Esophagus (tissue), 2 donors: ENCODE results near the gene S100A11. TPM values are rescaled to one million over a fixed set of nuclear protein-coding genes. Genes with fewer than 3 reads are reported as not detected.

Experiments used
- H3K27ac ChIP-seq, 2 donors: one replicate each; pipeline ENCODE4 v1.5.1; 2013; ENCODE audit warnings: low read depth in 2 of 2, mild to moderate bottlenecking in 2 of 2, inconsistent platforms in 1 of 2, low read length in 1 of 2, moderate library complexity in 1 of 2
- H3K27me3 ChIP-seq, 2 donors: one replicate each; pipeline ENCODE4 v1.6.1; 2013; ENCODE audit warnings: low read length in 2 of 2, control low read depth in 1 of 2, mild to moderate bottlenecking in 1 of 2; ENCODE audit not compliant: insufficient read depth in 2 of 2, control insufficient read depth in 1 of 2
- H3K36me3 ChIP-seq, 2 donors: one replicate each; pipeline ENCODE4 v1.6.1; 2013; ENCODE audit warnings: low read length in 1 of 2; ENCODE audit not compliant: control insufficient read depth in 2 of 2, insufficient read depth in 2 of 2
- H3K4me1 ChIP-seq, 2 donors: one replicate each; pipeline ENCODE4 v1.6.1; 2013; ENCODE audit warnings: low read length in 1 of 2; ENCODE audit not compliant: control insufficient read depth in 2 of 2, insufficient read depth in 2 of 2
- H3K4me3 ChIP-seq, 2 donors: one replicate each; pipeline ENCODE4 v1.5.1; 2013; ENCODE audit warnings: low read length in 2 of 2, mild to moderate bottlenecking in 2 of 2, low read depth in 1 of 2, moderate library complexity in 1 of 2
- H3K9me3 ChIP-seq, 2 donors: one replicate each; pipeline ENCODE4 v1.6.1; 2013; ENCODE audit warnings: mild to moderate bottlenecking in 2 of 2, low read depth in 1 of 2, low read length in 1 of 2, moderate library complexity in 1 of 2; ENCODE audit not compliant: control insufficient read depth in 2 of 2, insufficient read depth in 1 of 2
- WGBS, 2 donors: extraction: QIAGEN DNeasy Blood & Tissue Kit; methylation state at CpG; one replicate each; pipeline ENCODE4 v1.1.7; 2013; 5-methylcytosine and 5-hydroxymethylcytosine counted together
- polyA plus RNA-seq, 2 donors: library from polyadenylated mRNA; stranded (reverse); fragments of 200-250 nt; gene quantifications; one replicate each; pipeline ENCODE4 v1.2.3, GENCODE V29; 2013
- donor health status: healthy with polysubstance abuse.
- donor health status: Bipolar disorder and iron deficiency.

Gene S100A11
- polyA plus RNA-seq, 2 donors, result 5,583 to 11,944 TPM

GRCh38 chr1:152043870-152044269, 7.1 kb upstream of the S100A11 start:
- Histone ChIP-seq H3K4me3 (no peak overlapping the region), H3K27me3 (no peaks in the 10 kb centered on the region), H3K9me3 (peaks cover 0 to 3% of the 10 kb centered on the region in 2 donors), H3K27ac (no peak overlapping the region), H3K36me3 (no peaks in the 10 kb centered on the region), H3K4me1 (peaks cover 0 to 2% of the 10 kb centered on the region in 2 donors)
- 74 to 77% methylated on average over 5 of the region's 5 CpGs for WGBS, 2 donors

DNA sequence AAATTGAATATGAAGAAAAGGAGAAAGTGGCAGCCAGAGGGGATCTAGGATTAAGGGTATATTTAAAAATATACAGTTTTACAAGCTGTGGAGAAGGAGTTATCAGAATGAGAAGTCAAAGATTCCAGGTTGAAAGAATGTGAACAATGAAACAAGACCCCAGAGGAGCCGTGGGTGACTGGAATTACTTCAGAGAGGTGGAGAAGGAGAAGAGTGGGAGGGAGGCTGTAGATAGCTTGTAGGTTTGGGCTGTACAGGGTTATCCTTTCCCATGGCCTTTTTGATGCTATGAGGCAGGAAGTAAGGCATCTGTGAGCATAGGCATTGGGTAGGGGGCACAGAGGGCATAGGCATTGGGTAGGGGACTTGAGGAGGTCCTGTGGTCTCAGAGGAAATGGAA, 5.2 kb upstream of the S100A11 start:
- Histone ChIP-seq H3K4me3 (no peak overlapping the region), H3K27me3 (no peaks in the 10 kb centered on the region), H3K27ac (no peak overlapping the region), H3K4me1 (no peaks in the 10 kb centered on the region), H3K9me3 (peaks cover 0 to 3% of the 10 kb centered on the region in 2 donors), H3K36me3 (no peaks in the 10 kb centered on the region)
- 70 to 93% methylated on average over 1 of the region's 1 CpG for WGBS, 2 donors

DNA sequence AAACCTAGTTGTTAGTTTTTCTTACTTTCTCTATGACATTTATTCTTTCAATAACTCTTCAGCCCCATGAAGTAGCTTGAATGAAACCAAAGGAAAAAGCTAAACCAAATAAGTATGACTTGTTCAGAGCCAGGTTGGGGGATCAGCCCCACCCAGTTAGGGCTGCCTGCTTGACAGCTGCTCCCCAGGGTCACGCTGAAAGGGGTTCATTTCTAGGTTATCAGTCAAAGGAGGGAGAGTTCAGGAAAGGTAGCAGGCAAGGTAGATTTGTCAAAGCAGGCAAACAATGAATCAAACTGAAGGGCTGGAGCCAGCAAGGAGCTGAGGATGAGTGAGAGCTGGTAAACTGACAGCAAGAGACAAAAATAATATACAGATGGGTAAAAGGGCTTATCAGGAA, 3.1 kb upstream of the S100A11 start:
- H3K27ac ChIP-seq, result peak overlapping the region; percentile 35 to 61

GRCh38 chr1:152039461-152039860, 2.7 kb upstream of the S100A11 start:
- 94 to 100% methylated on average over 1 of the region's 1 CpG for WGBS, 2 donors
- H3K9me3 ChIP-seq, result peaks cover 0 to 3% of the 10 kb centered on the region in 2 donors
- H3K4me1 ChIP-seq, result no peaks in the 10 kb centered on the region
- H3K27me3 ChIP-seq, result no peaks in the 10 kb centered on the region
- H3K27ac ChIP-seq, result peak overlapping the region in 1 of 2 donors; percentile 35
- H3K4me3 ChIP-seq, result no peak overlapping the region
- H3K36me3 ChIP-seq, result no peaks in the 10 kb centered on the region

More for the DNA sequence above, 3.1 kb upstream of the S100A11 start:
- peaks cover 0 to 3% of the 10 kb centered on the region in 2 donors for H3K9me3 ChIP-seq
- no peaks in the 10 kb centered on the region for H3K4me1 ChIP-seq
- WGBS, 2 donors, result 41 to 52% methylated on average over 1 of the region's 1 CpG
- no peaks in the 10 kb centered on the region for H3K36me3 ChIP-seq
- no peak overlapping the region for H3K4me3 ChIP-seq
- H3K27me3 ChIP-seq, result no peaks in the 10 kb centered on the region

GRCh38 chr1:152038871-152039270, 2.1 kb upstream of the S100A11 start:
- WGBS, 2 donors, result 96 to 97% methylated on average over 10 of the region's 10 CpGs
- no peaks in the 10 kb centered on the region for H3K27me3 ChIP-seq
- peak overlapping the region in 1 of 2 donors; percentile 56 for H3K27ac ChIP-seq
- H3K36me3 ChIP-seq, result no peaks in the 10 kb centered on the region
- H3K4me1 ChIP-seq, result no peaks in the 10 kb centered on the region
- peaks cover 0 to 3% of the 10 kb centered on the region in 2 donors for H3K9me3 ChIP-seq
- H3K4me3 ChIP-seq, result no peak overlapping the region

DNA sequence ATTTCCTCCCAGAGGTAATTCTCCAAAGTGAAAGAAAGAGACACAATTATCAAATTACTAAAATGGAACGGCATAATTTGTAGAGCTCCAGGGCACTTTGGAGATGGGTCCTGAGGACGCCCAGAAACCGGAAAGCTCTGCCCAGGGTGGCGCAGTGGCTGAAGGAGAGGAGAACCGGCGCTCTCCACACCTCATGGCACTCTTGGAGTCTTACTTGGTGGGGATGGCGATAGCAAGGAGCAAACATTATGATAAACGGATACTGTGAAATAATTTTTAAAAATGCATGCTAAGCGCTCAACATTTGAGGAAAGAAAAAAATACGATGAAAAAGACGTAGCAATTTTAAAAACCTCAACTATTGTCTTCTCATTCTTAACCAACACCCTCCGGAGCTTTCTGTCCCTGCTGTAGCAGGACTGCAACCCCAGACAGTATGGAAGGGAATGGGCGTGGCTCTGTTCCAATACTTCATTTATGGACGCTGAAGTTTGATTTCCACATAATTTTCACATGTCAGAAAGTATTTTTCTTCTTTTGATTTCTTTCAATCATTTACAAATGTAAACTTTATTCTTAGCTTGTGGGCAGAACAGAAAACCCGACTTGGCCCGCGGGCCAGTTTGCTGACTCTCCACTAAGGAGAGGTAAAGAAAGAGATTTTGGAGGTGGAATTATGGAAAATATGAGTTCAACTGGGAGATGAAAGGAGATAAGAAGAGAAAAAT, 1.1 kb downstream of the S100A11 start:
- Histone ChIP-seq H3K36me3 (peaks cover 10 to 19% of the 10 kb centered on the region in 2 donors), H3K9me3 (no peaks in the 10 kb centered on the region), H3K27me3 (no peaks in the 10 kb centered on the region), H3K4me3 (peak overlapping the region; percentile 82 to 93), H3K4me1 (no peaks in the 10 kb centered on the region), H3K27ac (peak overlapping the region; percentile 93 to 99)
- WGBS, 2 donors, result 8 to 17% methylated on average over 17 of the region's 17 CpGs

GRCh38 chr1:152034654-152035538, 1.9 kb downstream of the S100A11 start:
- Histone ChIP-seq H3K4me3 (peak overlapping the region; percentile 82 to 93), H3K4me1 (no peaks in the 10 kb centered on the region), H3K36me3 (peaks cover 10 to 19% of the 10 kb centered on the region in 2 donors), H3K9me3 (no peaks in the 10 kb centered on the region), H3K27me3 (no peaks in the 10 kb centered on the region), H3K27ac (peak overlapping the region; percentile 92 to 93)
- 5 to 8% methylated on average over 8 of the region's 8 CpGs for WGBS, 2 donors

DNA sequence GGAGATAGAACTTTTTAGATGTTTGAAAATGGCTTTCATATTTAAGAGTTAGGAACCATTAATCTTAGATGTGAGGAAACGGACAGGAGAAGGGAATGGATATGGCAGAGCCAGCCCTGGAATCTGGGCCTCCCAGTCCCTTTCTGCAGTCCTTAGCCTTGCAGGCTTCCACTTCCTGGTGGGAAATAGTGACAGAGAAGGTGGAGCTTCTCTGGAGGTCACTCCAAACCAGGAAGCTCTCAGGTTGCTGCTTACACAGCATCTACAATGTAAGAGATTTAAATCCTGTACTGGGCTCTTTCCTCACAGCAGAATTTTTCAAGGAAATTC, 2.5 kb downstream of the S100A11 start:
- Histone ChIP-seq H3K36me3 (peaks cover 10 to 19% of the 10 kb centered on the region in 2 donors), H3K4me1 (no peaks in the 10 kb centered on the region), H3K4me3 (peak overlapping the region; percentile 43 to 93), H3K27ac (peak overlapping the region; percentile 91 to 93), H3K27me3 (no peaks in the 10 kb centered on the region), H3K9me3 (no peaks in the 10 kb centered on the region)
- WGBS, 2 donors, result 34 to 50% methylated on average over 1 of the region's 1 CpG

GRCh38 chr1:152029929-152030211, 6.9 kb downstream of the S100A11 start:
- Histone ChIP-seq H3K27ac (peak overlapping the region; percentile 7 to 78), H3K36me3 (peaks cover 10 to 19% of the 10 kb centered on the region in 2 donors), H3K4me3 (no peak overlapping the region), H3K9me3 (no peaks in the 10 kb centered on the region), H3K4me1 (no peaks in the 10 kb centered on the region), H3K27me3 (no peaks in the 10 kb centered on the region)
- 89 to 90% methylated on average over 4 of the region's 4 CpGs for WGBS, 2 donors
